DND-41 (cell line): ENCODE measurements around the gene CUBN.

ENCODE experiments used
- CTCF ChIP-seq: IDR thresholded peaks from 2 replicates; pipeline ENCODE4 v1.5.1; 2012; ENCODE audit warnings: borderline replicate concordance, low read length, moderate library complexity, mild to moderate bottlenecking; ENCODE audit not compliant: poor library complexity, severe bottlenecking; ENCODE audit errors: extremely low read depth
- EZH2 ChIP-seq: IDR thresholded peaks from 3 replicates; pipeline ENCODE4 v1.6.1; 2012; ENCODE audit warnings: borderline replicate concordance, low read depth, mild to moderate bottlenecking, moderate library complexity, low read length, inconsistent platforms; ENCODE audit not compliant: severe bottlenecking

- no peak for TF ChIP-seq CTCF
- TF ChIP-seq EZH2, result no peak
These were observed 120.4 kb downstream of the CUBN start for GRCh38 chr10:17009212-17009700.
